H1 (cell line): ENCODE results near the gene TRAF6. TPM values are rescaled to one million over a fixed set of nuclear protein-coding genes. Genes with fewer than 3 reads are reported as not detected.

ENCODE experiments used
- CTCF ChIA-PET: fragments of 300-600 bp; sonication (Branson Sonifier 250); formaldehyde crosslinking; loops from one replicate; lab custom pipeline; 2021; ENCODE audit not compliant: partially characterized antibody; lab: Charles Lee
- POLR2A ChIA-PET: fragments of 300-600 bp; sonication (Branson Sonifier 250); formaldehyde crosslinking; loops from one replicate; lab custom pipeline; 2021; ENCODE audit warnings: inconsistent platforms; ENCODE audit not compliant: partially characterized antibody; lab: Charles Lee
- DNase-seq, 2 experiments: peaks; one replicate each; pipeline versions ENCODE4 v3.0.0 to v3.0.0-alpha.2; 2010 to 2022; ENCODE audit warnings: low spot score in 2 of 2, low read depth in 1 of 2, mixed read lengths in 1 of 2
- FAIRE-seq: peaks from 2 replicates; lab custom pipeline; 2011; peaks lifted over from hg19 to GRCh38; lab: Jason Lieb, UNC
- H2AFZ ChIP-seq: 2 replicates; pipeline ENCODE4 v1.8.1; 2012; ENCODE audit warnings: low read length, inconsistent platforms
- H2AK5ac ChIP-seq: 2 replicates; pipeline ENCODE4 v1.6.1; 2013; ENCODE audit warnings: low read depth, low read length
- H2BK120ac ChIP-seq: replicated peaks from 2 replicates; pipeline ENCODE3; 2013; ENCODE audit warnings: low read depth, low read length, inconsistent platforms
- H2BK12ac ChIP-seq: 2 replicates; pipeline ENCODE4 v1.6.1; 2013; ENCODE audit warnings: low read depth, low read length
- H2BK15ac ChIP-seq: 2 replicates; pipeline ENCODE4 v1.6.1; 2013; ENCODE audit warnings: low read length
- H2BK20ac ChIP-seq: 2 replicates; pipeline ENCODE4 v1.6.1; 2013; ENCODE audit warnings: low read length
- H2BK5ac ChIP-seq: 2 replicates; pipeline ENCODE4 v1.6.1; 2013; ENCODE audit warnings: low read depth, low read length
- H3K14ac ChIP-seq: 2 replicates; pipeline ENCODE4 v1.6.1; 2013; ENCODE audit warnings: inconsistent platforms; ENCODE audit not compliant: insufficient read length
- H3K18ac ChIP-seq: 2 replicates; pipeline ENCODE4 v1.6.1; 2013; ENCODE audit warnings: low read length; ENCODE audit errors: extremely low read depth
- H3K23ac ChIP-seq: 2 replicates; pipeline ENCODE4 v1.6.1; 2013; ENCODE audit warnings: inconsistent platforms; ENCODE audit not compliant: insufficient read length
- H3K23me2 ChIP-seq: 2 replicates; pipeline ENCODE4 v1.6.1; 2013; ENCODE audit warnings: low read depth, low read length
- H3K27ac ChIP-seq: 2 replicates; pipeline ENCODE4 v1.6.1; 2011; ENCODE audit warnings: low read depth, low read length, inconsistent platforms
- H3K27me3 ChIP-seq, 4 experiments: replicated peaks in 1 of 4; 1 replicate in 1 of 4; 2 replicates in 3 of 4; pipeline versions ENCODE4 v1.6.1 to v1.8.1; 2011 to 2013; ENCODE audit warnings: low read length in 3 of 4, mild to moderate bottlenecking in 3 of 4, inconsistent platforms in 2 of 4, mixed read lengths in 2 of 4, moderate library complexity in 1 of 4; ENCODE audit not compliant: control insufficient read depth in 3 of 4, insufficient read depth in 3 of 4; ENCODE audit errors: extremely low read depth in 1 of 4
- H3K36me3 ChIP-seq, 4 experiments: 2 replicates each; pipeline versions ENCODE4 v1.6.1 to v1.8.1; 2011 to 2013; ENCODE audit warnings: mild to moderate bottlenecking in 4 of 4, low read length in 3 of 4, moderate library complexity in 2 of 4, control low read depth in 1 of 4, inconsistent platforms in 1 of 4; ENCODE audit not compliant: insufficient read depth in 4 of 4, control insufficient read depth in 2 of 4
- H3K4ac ChIP-seq: replicated peaks from 2 replicates; pipeline ENCODE3; 2013; ENCODE audit warnings: low read length, low read depth, mixed read lengths, inconsistent platforms; ENCODE audit not compliant: insufficient read length
- H3K4me1 ChIP-seq, 4 experiments: replicated peaks in 1 of 4; 1 replicate in 1 of 4; 2 replicates in 3 of 4; pipeline versions ENCODE4 v1.6.1 to v1.8.1; 2011 to 2013; ENCODE audit warnings: low read length in 3 of 4, inconsistent platforms in 2 of 4, mixed read lengths in 1 of 4; ENCODE audit not compliant: insufficient read depth in 4 of 4, control insufficient read depth in 3 of 4
- H3K4me2 ChIP-seq, 2 experiments: 2 replicates each; pipeline versions ENCODE4 v1.6.1 to v1.8.1; 2011 to 2013; ENCODE audit warnings: low read depth in 2 of 2, low read length in 2 of 2, control low read depth in 1 of 2, inconsistent platforms in 1 of 2, mild to moderate bottlenecking in 1 of 2; ENCODE audit not compliant: insufficient read depth in 1 of 2
- H3K4me3 ChIP-seq, 4 experiments: fragments of 200-600, 300-600 bp in 1 of 4; sonication (generic), shearing (Covaris generic), sonication (Bioruptor Twin) in 1 of 4; 2 replicates each; pipeline versions ENCODE4 v1.5.1 to v1.8.1; 2011 to 2016; ENCODE audit warnings: low read length in 4 of 4, low read depth in 3 of 4, control low read depth in 2 of 4, inconsistent platforms in 2 of 4, mild to moderate bottlenecking in 2 of 4, mixed read lengths in 1 of 4, moderate library complexity in 1 of 4; ENCODE audit not compliant: insufficient read depth in 2 of 4; ENCODE audit errors: extremely low read depth in 1 of 4
- H3K56ac ChIP-seq: replicated peaks from 2 replicates; pipeline ENCODE3; 2013; ENCODE audit warnings: low read depth, mild to moderate bottlenecking, mixed read lengths, low read length, inconsistent platforms; ENCODE audit not compliant: insufficient read length
- H3K79me1 ChIP-seq: 2 replicates; pipeline ENCODE4 v1.6.1; 2013; ENCODE audit warnings: low read depth, low read length, control low read depth
- H3K79me2 ChIP-seq, 2 experiments: 2 replicates each; pipeline versions ENCODE4 v1.6.1 to v1.8.1; 2012 to 2013; ENCODE audit warnings: low read length in 2 of 2, mild to moderate bottlenecking in 2 of 2, inconsistent platforms in 1 of 2; ENCODE audit not compliant: insufficient read depth in 2 of 2, control insufficient read depth in 1 of 2
- H3K9ac ChIP-seq, 4 experiments: replicated peaks in 1 of 4; 1 replicate in 1 of 4; 2 replicates in 3 of 4; pipeline versions ENCODE4 v1.6.1 to v1.8.1; 2011 to 2013; ENCODE audit warnings: low read depth in 3 of 4, low read length in 3 of 4, control low read depth in 2 of 4, mild to moderate bottlenecking in 2 of 4, moderate library complexity in 2 of 4, inconsistent platforms in 1 of 4; ENCODE audit errors: extremely low read depth in 1 of 4
- H3K9me3 ChIP-seq, 2 experiments: 2 replicates each; pipeline versions ENCODE4 v1.6.1 to v1.8.1; 2012 to 2013; ENCODE audit warnings: mild to moderate bottlenecking in 2 of 2, moderate library complexity in 2 of 2, control low read depth in 1 of 2, inconsistent platforms in 1 of 2, low read depth in 1 of 2, low read length in 1 of 2, mixed read lengths in 1 of 2; ENCODE audit not compliant: insufficient read depth in 2 of 2
- H4K20me1 ChIP-seq, 2 experiments: replicated peaks in 1 of 2; 2 replicates each; pipeline versions ENCODE3 to v1.8.1; 2011 to 2013; ENCODE audit warnings: inconsistent platforms in 2 of 2, low read length in 2 of 2, mild to moderate bottlenecking in 1 of 2; ENCODE audit not compliant: insufficient read depth in 2 of 2, control insufficient read depth in 1 of 2
- H4K5ac ChIP-seq: 2 replicates; pipeline ENCODE4 v1.6.1; 2013; ENCODE audit warnings: low read length, low read depth, mixed read lengths, inconsistent platforms; ENCODE audit not compliant: insufficient read length
- H4K8ac ChIP-seq: 2 replicates; pipeline ENCODE4 v1.8.0; 2013; ENCODE audit warnings: mild to moderate bottlenecking, moderate library complexity, low read length, inconsistent platforms; ENCODE audit not compliant: insufficient read depth; ENCODE audit errors: extremely low read depth
- H4K91ac ChIP-seq: replicated peaks from 2 replicates; pipeline ENCODE3; 2013; ENCODE audit warnings: low read length, mixed read lengths, inconsistent platforms; ENCODE audit not compliant: insufficient read length
- CREB1 ChIP-seq: IDR thresholded peaks from 2 replicates; pipeline ENCODE4 v1.6.1; 2012; ENCODE audit warnings: inconsistent platforms
- EZH2 ChIP-seq: fragments of 200-600 bp; sonication (generic); IDR thresholded peaks from 2 replicates; pipeline ENCODE4 v1.7.1; 2012; ENCODE audit warnings: low read depth, mild to moderate bottlenecking, moderate library complexity, low read length, inconsistent platforms; ENCODE audit not compliant: severe bottlenecking
- GABPA ChIP-seq: IDR thresholded peaks from 2 replicates; pipeline ENCODE4 v1.6.1; 2011; ENCODE audit warnings: mild to moderate bottlenecking, low read length, moderate library complexity, borderline replicate concordance; ENCODE audit not compliant: insufficient read depth
- RXRA ChIP-seq: IDR thresholded peaks from 2 replicates; pipeline ENCODE4 v1.6.1; 2011; ENCODE audit warnings: low read depth, mild to moderate bottlenecking, low read length, moderate library complexity; ENCODE audit not compliant: insufficient read depth
- SIX5 ChIP-seq: IDR thresholded peaks from 2 replicates; pipeline ENCODE4 v1.6.1; 2011; ENCODE audit warnings: mild to moderate bottlenecking, low read depth, low read length
- SRF ChIP-seq: IDR thresholded peaks from 2 replicates; pipeline ENCODE4 v1.6.1; 2011; ENCODE audit warnings: mild to moderate bottlenecking, low read depth, low read length, moderate library complexity
- WGBS, 2 experiments: shearing (Covaris generic) in 1 of 2; methylation state at CpG; one replicate each; pipeline versions ENCODE4 v1.1.6 to v1.1.7; 2013 to 2015; ENCODE audit warnings: low lambda C conversion rate in 2 of 2, mixed read lengths in 2 of 2, inconsistent platforms in 1 of 2, low coverage in 1 of 2, missing lambda C conversion rate in 1 of 2; ENCODE audit not compliant: insufficient replicate concordance in 2 of 2, insufficient coverage in 1 of 2, insufficient read length in 1 of 2; ENCODE audit errors: extremely low coverage in 1 of 2, missing lambda C conversion rate in 1 of 2; 5-methylcytosine and 5-hydroxymethylcytosine counted together
- polyA plus RNA-seq, 7 experiments: library from polyadenylated mRNA; depleted of rRNA in 3 of 7; stranded (reverse) in 5 of 7; unstranded in 2 of 7; fragments of >200 nt in 5 of 7; fragments of 200-250 nt in 2 of 7; gene quantifications; 1 replicate in 5 of 7; 2 replicates in 1 of 7; 4 replicates in 1 of 7; pipeline versions ENCODE4 v1.2.1 to v1.2.3, GENCODE V29; 2011 to 2013; ENCODE audit warnings: missing spikeins in 2 of 7, mixed read lengths in 2 of 7
- total RNA-seq: library from RNA; stranded (reverse); fragmentation: NEBNext Ultra II Directional; extraction: Animal tissue kit (Norgen Biotek cat#: 25700); gene quantifications from 2 replicates; pipeline ENCODE4 v1.2.1, GENCODE V29; 2021
- TF ChIP-seq, protein P1 (sequence below): IDR thresholded peaks from 2 replicates; pipeline ENCODE4 v1.6.1; 2012; ENCODE audit warnings: inconsistent platforms
- TF ChIP-seq, protein P2 (sequence below), 3 experiments: IDR thresholded peaks; 1 replicate in 2 of 3; 2 replicates in 1 of 3; pipeline versions ENCODE4 v1.5.1 to v1.6.1; 2011; ENCODE audit warnings: low read length in 3 of 3, mild to moderate bottlenecking in 3 of 3, inconsistent platforms in 2 of 3, low read depth in 1 of 3, moderate library complexity in 1 of 3; ENCODE audit not compliant: insufficient read depth in 1 of 3; ENCODE audit errors: control extremely low read depth in 1 of 3

Gene TRAF6
- total and polyA plus RNA-seq, 2 of the 8 experiments (the other 6 are each of a cell fraction or from before 2014, with no cell fraction given), result 4.6 to 8.8 TPM

DNA sequence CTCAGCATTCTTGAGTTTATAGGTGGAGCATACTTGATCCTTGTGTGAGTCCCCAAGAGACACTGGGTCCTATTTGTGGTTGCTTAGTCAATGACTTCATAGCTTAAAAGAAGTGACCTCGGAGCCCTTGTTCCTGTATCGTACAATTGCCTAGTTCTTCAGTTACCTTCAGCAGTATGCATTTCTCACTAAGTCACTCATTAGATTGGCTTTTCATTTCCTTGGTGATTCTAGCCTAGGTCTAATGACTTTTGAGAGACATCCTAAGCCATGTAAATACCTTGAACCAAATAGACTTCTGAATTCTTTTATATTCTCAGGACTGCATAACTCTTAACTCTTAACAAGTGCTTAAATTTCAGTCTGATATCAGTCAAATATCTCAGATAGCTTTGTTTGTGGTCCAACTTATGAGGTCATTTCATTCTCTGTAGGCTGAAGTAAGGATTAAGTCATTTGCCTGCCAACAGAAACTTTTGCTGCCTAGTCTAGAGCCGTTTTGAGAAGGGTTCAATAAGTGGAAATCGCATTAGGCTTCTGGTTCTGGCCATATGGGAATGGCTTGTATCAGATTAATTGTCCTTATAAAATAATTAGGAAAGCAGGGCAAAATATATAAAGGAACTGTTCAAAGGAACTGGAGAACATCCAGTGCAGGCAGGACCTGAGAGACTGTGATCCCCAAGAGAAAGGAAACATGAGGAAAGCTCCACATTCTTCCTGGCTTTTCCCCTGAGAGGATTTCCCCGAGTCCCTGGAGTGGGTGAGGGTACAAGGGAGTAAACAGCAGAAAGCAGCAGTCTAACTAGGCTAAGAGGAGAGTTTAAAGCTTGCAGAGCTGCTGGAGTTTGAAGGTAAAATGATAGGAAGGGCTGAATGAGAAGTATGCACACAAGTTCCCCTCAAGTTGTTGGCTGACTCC lies 39.9 kb downstream of the TRAF6 start:
- H3K4ac ChIP-seq, result no peak overlapping the region
- no peak overlapping the region; a peak in 1 of 7 replicates for H3K9ac ChIP-seq
- no peak overlapping the region for H3K14ac ChIP-seq
- no peak for FAIRE-seq
- no peaks in the 10 kb centered on the region for H3K23me2 ChIP-seq
- no peak overlapping the region for H3K56ac ChIP-seq
- H3K23ac ChIP-seq, result no peak overlapping the region
- no peak overlapping the region for H2BK5ac ChIP-seq
- H4K91ac ChIP-seq, result no peak overlapping the region
- no peak overlapping the region for H2BK20ac ChIP-seq
- no peak overlapping the region for H3K4me2 ChIP-seq
- peaks cover 0 to 4% (median under 1%) of the 10 kb centered on the region in 4 experiments; a peak in 1 of 7 replicates for H3K4me1 ChIP-seq
- no peak overlapping the region for H2BK12ac ChIP-seq
- DNase-seq, result no peak
- CTCF ChIA-PET, result interaction anchor here (0.8 to 8.8 kb wide), 12 partner anchors 8 to 190 kb away, joined by 3 to 92 read pairs (median 9); partner anchors contain the start of genes COMMD9 and PRR5L
- H4K20me1 ChIP-seq, result no peaks in the 10 kb centered on the region
- no peak overlapping the region for H2BK120ac ChIP-seq
- no peak overlapping the region for H2AK5ac ChIP-seq
- no peak overlapping the region for H3K27ac ChIP-seq
- H3K27me3 ChIP-seq, result no peaks in the 10 kb centered on the region
- no peak overlapping the region for H2BK15ac ChIP-seq
- H3K36me3 ChIP-seq, result 0 out of 8 replicates have a peak, but pooled peaks cover 0 to 2% (median 0%) of the 10 kb centered on the region in 4 experiments
- no peak overlapping the region for H2AFZ ChIP-seq
- H4K5ac ChIP-seq, result no peak overlapping the region
- H3K79me1 ChIP-seq, result no peaks in the 10 kb centered on the region
- no peak overlapping the region for H3K18ac ChIP-seq
- 89% methylated on average over 5 of the region's 5 CpGs; no CpG with 5 or more reads in 1 of the 2 experiments for WGBS, 2 experiments
- H3K79me2 ChIP-seq, result no peaks in the 10 kb centered on the region
- no peak overlapping the region for H3K4me3 ChIP-seq
- TF ChIP-seq RXRA, result no peak
- TF ChIP-seq, protein P1, sequence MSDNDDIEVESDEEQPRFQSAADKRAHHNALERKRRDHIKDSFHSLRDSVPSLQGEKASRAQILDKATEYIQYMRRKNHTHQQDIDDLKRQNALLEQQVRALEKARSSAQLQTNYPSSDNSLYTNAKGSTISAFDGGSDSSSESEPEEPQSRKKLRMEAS, result no peak
- no peak for TF ChIP-seq SRF
- no peak for TF ChIP-seq CREB1
- no peak for TF ChIP-seq EZH2
- TF ChIP-seq, protein P2, sequence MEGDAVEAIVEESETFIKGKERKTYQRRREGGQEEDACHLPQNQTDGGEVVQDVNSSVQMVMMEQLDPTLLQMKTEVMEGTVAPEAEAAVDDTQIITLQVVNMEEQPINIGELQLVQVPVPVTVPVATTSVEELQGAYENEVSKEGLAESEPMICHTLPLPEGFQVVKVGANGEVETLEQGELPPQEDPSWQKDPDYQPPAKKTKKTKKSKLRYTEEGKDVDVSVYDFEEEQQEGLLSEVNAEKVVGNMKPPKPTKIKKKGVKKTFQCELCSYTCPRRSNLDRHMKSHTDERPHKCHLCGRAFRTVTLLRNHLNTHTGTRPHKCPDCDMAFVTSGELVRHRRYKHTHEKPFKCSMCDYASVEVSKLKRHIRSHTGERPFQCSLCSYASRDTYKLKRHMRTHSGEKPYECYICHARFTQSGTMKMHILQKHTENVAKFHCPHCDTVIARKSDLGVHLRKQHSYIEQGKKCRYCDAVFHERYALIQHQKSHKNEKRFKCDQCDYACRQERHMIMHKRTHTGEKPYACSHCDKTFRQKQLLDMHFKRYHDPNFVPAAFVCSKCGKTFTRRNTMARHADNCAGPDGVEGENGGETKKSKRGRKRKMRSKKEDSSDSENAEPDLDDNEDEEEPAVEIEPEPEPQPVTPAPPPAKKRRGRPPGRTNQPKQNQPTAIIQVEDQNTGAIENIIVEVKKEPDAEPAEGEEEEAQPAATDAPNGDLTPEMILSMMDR (IDR thresholded peaks at IDR 0.05; ENCODE audit: control extremely low read depth in 1 of 3, insufficient read depth in 1 of 3, low read depth in 1 of 3, low read length in 3 of 3), result no peak
- no peak for TF ChIP-seq SIX5
- TF ChIP-seq GABPA, result no peak
- no peaks in the 10 kb centered on the region for H3K9me3 ChIP-seq
- H4K8ac ChIP-seq, result no peak overlapping the region
- POLR2A ChIA-PET, result no interaction called here
